ENCODE data around the gene SLC9A9.

SLC9A9 gene

DNA sequence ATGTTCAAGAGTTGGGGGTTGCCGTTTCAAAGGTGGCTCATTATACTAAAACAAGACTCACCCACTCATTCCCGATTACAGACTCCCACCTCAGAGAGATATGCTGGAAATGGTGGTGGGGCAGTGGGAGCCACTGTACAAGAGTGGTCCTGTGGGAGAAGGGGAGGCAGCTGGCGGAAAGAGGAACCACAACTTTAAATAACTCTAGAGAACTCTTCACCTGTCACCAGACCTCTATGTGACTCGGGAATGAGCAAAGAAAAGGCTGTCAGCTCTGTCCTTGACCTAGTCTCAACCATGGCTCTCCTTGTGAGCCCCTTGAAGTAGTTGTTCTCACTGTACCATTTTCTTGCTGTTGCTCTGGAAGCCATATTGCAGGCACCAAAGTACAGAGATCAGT lies 434.9 kb downstream of the SLC9A9 start:
- no peak for DNase-seq (ENCODE audit: low spot score)

DNA sequence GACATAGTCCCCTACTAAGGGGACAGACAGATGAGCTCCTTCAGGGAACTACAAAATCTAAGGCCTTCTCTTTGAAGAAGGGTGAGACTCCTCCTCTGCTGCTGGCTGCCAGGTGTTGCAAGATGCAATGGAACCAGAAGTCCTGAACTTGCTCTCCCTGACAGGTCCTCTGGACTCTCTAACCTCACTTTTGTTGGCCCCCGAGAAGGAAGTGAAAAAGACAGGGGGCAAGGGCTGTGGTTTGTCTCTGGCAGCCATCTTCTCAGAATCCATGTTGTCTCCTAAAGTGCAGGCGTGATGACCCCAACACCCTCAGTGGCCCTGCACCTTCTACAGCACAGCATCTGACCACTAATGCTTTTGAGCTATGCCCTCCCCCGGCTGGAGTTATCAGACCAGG lies 436.2 kb downstream of the SLC9A9 start:
- DNase-seq (ENCODE audit: low spot score) = no peak

DNA sequence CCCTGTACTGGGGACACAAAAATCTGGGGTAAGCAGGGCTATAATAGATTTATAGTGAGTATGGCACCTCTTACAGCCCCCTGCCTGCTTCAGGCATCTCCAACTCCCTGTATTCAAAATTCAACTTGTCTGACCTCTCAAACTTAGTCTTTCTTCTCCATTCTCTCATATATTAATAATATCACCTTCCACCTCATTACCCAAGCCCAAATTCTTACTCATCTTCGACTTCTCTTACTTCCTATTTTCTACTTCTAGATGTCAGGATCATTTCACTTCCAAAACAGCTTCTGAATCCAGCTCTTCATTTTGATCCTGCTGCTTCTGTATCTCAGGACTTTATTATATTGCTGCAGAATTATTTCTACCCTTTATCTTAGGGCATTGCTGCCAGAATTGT lies 438.0 kb downstream of the SLC9A9 start:
- no peak for DNase-seq (ENCODE audit: low spot score)

DNA sequence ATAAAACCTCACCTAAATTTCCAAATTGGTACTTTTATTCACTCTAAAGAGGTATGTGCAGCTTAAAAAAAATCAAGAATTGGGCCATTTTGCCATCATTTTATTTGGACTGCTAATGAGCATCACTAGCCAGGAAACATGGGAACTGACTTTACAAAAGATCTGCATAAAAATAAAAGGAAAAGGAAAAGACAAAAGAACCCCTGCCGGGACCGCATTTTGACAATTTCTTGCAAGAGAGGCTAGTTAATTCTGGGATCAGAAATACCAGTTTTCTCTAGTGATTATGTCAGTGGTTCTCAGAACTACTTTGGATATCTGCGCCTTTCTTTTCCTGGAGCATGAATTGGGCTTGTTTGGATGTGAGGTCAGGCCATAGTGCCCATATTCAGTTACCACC lies 439.5 kb downstream of the SLC9A9 start:
- no peak for DNase-seq (ENCODE audit: low spot score)

DNA sequence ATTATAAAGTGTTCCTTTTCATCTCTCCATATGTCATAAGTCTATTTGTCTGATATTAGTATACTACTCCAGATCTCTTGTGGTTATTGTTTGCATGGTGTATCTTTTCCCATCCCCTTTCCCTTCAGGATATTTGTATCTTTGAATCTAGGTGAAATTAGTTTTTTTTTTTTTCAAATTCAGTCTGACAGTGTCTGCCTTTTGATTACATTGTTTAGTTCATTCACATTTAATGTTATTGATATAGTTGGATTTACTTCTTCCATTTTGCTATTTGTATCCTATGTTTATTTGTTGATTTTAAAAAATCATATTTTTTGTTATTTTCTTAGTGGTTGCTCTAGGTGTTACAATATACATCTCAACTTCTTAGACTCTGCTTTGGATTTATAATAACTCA lies 445.7 kb downstream of the SLC9A9 start:
- DNase-seq (ENCODE audit: low spot score) = no peak

DNA sequence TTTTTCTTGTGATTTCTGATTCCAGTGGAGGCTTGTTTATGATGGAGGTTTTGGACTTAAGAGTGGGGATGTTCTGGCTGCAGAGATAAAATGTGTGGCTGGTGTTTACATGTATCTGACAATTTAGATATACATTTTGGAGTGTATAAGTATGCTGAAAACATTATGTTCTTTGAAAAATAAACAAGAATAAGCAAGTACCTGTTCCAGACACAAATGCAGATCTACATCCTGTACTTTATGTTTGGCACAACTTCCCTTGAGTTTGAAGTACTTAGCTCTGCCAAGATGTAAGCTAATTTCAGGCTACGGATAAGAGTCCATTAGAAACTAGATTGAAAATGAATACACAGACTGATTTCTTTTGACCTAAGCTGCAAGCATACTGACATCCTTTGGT lies 451.5 kb downstream of the SLC9A9 start:
- DNase-seq (ENCODE audit: low spot score) = no peak

DNA sequence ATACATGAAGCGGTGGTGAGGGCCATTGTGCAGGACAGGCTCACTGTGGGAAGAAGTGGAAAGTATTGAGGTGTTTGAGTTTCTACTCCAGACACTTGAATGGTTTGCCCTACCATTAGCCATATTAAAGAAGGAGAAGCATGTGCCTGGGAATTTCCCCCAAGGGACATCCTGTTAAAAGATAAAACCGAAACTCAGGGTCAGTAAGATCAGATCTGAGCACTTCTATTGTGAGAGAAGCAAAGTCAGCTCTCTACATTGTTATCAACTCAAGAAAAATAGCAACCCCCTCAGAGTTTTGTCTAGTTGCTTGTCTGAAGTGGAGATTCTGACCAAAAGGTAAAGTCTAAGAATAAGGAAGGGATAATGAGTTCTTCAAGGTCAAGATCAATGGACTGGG lies 458.9 kb downstream of the SLC9A9 start:
- DNase-seq (ENCODE audit: low spot score) = no peak

DNA sequence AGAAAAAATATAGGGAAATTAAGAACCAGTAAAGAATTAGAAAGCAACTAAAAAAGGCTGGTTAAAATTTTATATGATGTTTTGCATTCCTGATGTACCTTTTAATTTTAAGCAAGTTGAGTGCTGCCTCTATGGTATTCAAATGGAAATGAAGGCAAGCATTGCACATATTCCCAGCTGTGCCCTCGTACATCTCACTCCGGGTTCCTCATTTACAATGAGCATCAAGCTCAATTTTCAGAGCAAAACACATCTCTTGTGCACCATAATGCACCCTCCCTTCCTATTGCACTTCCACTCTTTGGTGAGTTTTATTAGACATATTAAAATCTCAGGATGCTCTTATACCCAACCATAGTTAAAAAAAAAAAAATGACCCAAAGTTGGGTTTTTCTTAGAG lies 460.8 kb downstream of the SLC9A9 start:
- DNase-seq (ENCODE audit: low spot score) = no peak

DNA sequence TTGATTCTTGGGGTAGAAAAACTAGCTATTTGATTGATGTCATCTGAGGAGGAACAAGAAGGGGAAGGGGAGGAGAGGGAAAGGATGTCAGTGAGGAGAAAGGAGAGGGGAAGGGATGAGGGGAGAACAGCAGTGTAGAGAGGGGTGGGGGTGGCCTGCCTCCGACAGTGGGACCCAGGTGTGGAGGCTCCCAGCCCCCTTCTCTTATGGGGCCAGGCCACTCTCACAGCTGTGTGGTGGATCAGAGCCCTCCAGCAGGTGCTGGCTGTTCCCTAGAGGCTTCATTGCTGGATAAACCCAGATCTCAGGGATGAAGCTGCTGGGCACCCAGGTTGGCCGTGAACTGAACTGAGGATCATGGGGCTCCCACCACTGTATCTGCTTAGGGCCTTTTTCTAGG lies 464.2 kb downstream of the SLC9A9 start:
- DNase-seq (ENCODE audit: low spot score) = no peak

DNA sequence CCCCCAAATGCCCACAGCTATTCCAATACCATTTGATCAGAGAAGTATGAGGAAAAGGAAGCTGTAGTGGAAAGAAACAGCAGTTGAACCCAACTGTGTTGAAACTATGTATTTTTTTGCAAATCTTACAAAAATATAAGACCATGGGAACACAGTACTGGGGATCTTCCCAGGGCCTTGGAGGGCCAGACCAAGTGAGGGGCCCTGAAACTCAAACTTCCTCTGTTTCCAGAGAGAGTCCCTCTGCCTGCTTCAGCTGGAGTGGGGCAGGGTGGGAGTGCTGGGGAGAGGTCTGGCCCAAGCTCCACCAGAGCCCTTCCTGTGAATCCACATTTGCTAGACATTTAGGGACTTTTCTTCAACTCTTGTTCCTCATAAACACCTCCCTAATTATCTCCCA lies 464.8 kb downstream of the SLC9A9 start:
- no peak for DNase-seq (ENCODE audit: low spot score)

DNA sequence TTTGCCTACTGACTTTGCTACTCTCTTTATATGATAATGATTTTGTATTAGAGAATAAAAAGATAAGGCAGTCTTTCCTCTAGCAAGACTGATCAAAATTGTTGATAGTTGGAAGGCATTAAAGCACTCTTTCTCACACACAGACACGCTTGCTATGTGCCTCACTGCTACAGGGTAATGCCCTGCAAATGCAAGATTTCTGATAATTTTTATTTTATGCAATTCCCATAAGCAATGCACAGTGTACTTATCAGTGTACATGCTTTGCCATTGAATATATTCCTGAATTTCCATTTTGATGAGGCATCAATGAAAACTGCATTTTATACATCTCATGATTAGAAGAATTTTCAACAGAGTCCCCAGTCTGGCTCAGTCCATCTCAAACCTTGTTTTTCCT lies 465.5 kb downstream of the SLC9A9 start:
- DNase-seq (ENCODE audit: low spot score) = no peak

DNA sequence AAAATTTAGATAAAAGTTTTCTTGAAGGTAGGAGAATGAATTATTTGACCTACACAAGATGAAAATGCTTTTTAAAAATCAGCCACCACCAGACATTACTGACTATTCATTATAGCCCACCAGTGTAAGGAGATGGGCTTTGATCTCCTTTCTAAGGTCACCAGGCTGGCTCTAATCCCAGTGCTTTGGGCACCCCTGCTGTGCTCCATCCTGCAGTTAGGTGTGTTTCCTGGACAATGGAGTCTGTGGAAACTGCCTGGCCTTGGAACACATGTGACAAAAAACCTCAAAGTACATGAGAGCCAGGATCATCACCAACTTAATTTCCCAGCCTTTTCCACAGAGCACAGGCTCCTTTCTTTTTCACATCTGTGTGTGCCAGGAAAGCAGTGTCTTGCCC lies 467.8 kb downstream of the SLC9A9 start:
- DNase-seq (ENCODE audit: low spot score) = no peak

DNA sequence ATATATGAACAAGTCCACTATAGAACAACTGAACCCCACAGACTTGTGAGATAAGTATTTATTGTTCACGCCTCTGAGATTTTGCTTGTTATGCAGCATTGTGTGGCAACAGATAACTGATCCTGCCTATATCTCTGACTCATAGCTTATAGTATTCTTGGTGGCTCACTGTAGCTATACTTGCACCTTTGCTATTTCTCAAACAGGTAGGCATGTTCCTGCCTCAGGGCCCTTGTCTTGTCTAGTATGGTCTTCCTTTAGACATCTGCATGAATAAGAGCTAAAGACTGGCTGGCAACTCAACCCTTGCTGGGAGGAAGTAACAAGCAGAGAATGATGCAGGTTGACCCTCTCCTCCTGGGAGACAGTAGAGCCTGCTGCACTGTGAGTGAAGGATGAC lies 472.6 kb downstream of the SLC9A9 start:
- no peak for DNase-seq (ENCODE audit: low spot score)

DNA sequence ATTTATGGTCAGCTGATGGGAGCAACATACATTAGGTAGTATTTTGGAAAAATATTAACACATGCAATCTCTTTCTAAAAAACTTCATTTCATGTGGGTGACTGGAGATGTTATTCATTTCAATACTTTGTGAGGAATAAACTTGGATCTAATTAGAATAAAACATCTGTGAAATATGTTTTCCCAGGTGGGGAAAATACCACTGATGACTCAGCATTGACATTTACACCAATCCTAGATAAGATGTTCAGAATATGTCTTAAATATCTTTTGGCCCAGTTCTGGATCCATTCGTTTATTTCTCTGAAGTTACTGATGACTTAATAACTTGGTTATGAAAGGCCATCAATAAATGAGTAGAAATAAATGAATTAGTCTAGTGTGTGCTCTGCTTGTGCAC lies 481.1 kb downstream of the SLC9A9 start:
- DNase-seq (ENCODE audit: low spot score) = no peak

DNA sequence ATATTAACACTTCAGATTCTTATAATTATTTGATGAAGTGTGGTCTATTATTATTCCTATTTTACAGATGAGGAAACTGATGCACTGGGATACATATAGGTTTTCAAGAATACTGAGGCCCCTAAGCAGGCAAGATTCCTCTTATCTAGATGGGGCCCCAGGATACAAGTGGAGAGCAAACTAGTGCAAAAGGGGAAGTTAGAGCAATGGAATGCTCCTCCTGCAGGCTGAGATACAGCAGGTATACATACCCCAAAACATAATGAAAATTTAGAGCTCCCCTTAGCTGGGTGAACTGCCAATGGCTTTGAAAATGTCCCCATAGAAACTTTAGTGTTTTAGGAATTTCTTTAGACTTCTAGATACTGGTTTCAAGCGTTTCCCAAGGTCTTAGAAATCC lies 481.6 kb downstream of the SLC9A9 start:
- no peak for DNase-seq (ENCODE audit: low spot score)

DNA sequence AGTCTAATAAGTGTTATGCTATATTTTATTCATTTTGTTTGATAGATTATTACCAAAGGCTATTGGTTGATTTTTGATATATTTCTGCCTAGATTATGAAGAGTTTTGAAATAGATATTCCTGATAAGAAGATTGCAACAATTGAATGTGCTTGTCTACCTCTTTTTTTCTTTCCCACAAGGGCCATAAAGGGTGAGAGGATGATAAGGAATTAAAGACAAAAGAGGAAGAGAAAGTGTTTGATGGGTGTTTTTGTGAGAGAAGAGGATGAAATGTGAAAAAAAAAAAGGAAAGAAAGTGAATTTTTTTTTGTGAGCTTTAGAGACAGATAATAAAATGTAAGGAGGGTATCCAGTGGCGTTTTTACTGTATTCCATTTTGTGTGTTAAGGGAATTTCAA lies 484.3 kb downstream of the SLC9A9 start:
- DNase-seq (ENCODE audit: low spot score) = no peak

DNA sequence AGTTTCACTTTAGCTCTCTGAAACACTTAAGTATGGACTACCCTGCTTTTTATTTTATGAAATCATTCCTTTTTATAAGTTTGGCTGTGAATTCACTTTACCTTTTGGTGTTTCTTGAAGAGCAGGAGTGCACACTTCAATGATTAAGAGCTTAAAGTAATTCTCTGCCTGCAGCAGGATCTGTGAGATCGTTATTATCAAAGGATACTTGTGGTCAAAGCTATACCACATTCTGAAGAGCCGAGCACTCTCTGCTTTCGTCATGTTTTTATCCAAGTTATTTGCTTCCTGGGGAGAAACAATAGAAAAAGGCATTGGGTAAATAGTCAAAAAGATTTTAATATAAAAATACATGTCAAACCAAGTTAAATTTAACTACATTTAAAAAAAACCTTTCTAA lies 485.0 kb downstream of the SLC9A9 start:
- no peak for DNase-seq (ENCODE audit: low spot score)

DNA sequence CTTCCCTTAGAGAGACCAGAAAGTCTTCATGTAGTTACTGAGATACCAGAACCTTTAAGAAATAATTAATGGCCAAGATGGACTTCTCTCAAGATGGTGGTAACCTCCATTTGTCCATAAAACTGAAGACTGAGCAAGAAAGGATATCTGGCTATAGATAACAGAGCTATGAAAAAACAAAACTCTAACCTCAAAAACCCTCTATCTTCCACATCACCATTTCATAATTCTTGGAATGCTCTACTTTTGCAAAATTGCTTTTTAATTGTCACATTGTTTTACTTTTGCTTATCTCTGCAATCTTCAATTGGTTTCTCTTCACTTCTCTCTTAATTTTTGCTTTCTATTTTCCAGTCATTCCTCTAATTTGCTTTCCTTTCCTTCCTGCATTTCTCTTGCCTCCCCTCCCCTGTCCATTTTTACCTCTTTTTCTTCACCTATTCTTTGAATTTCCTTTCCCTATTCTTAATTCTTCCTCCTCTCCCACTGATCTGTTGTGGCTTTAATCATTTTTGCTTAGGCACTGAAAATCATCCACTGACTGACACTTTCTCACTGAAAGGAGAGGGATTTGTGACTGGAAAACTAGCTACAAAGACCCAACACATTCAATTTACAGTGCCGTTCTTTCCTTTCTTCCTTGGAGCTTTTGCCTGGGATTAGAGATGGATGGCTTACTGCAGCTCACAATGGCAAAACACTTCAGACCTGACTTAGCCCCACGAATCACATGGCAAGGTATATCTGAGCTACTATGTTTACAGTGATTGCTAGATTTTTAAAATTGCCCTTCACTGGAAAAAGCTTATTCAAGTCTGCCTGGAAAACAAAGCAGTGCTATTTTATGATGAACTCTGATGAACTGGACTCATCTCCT lies 485.9 kb downstream of the SLC9A9 start:
- no peak for DNase-seq (ENCODE audit: low spot score)

DNA sequence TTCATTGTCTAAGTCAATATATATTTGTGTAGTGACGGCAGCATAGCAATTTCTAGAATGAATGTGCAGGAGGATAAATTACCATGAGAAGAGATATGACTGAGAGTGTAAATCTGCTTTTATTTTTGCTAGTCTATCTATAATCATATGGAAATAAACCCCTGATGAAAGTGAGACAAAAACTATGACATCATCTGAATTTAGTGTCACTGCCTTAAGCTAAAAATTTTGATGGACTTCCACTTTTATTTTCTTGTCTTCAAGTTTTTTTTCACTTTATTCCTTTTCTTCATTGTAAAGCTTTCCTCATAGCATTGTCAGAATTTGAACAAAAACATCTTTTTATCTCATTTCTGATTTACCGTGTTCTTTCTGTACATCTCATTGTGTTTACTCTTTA lies 486.7 kb downstream of the SLC9A9 start:
- no peak for DNase-seq (ENCODE audit: low spot score)

DNA sequence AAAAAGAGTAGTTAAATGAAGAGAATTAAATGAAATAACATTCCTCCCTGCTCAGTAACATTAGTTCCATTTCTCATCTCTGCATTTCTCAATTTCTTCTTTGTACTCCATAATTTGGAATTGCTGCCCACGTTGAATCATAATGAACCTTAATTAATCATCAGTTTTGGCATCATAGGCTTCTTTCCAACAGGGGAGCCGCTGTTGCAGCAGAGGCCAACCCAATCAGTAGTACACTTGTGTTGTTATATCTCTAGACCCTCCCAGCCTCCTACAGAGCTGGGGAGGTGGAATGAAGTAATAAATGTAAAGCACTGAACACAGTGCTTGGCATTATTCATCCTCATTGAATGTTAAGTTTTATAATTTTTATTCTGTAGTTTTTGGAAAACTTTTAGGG lies 488.0 kb downstream of the SLC9A9 start:
- no peak for DNase-seq (ENCODE audit: low spot score)

DNA sequence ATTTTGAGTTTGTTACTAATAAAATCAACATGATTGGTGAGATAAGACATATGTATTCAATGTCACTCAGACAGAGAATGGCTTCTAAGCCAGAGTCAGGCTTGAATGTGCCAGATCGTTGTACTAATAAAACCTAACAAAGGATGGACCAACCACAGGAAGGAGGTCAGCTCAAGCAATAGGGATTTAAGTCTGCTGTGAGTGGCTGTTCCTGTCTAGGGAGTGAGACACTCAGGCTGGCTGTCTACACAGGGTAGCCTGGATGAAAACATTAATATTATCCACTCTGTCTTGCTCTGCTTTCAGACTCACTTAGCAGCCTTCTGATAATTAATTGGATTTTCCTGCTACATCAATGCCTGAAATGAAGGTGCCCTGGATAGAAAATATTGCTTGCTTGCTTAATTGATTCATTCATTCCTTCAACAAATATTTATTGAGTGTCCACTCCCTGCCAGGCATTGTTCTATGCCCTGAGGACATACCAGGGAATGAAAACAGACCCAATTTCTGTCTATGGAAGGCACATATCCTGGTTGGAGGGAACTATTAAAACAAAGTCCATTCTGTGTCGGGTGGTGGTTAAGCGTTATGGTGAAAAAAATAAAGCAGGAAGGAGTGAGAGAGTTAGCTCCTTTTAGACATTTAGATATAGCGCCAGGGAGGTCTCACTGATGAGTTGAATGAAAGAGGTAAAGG lies 489.3 kb downstream of the SLC9A9 start:
- no peak for DNase-seq (ENCODE audit: low spot score)

DNA sequence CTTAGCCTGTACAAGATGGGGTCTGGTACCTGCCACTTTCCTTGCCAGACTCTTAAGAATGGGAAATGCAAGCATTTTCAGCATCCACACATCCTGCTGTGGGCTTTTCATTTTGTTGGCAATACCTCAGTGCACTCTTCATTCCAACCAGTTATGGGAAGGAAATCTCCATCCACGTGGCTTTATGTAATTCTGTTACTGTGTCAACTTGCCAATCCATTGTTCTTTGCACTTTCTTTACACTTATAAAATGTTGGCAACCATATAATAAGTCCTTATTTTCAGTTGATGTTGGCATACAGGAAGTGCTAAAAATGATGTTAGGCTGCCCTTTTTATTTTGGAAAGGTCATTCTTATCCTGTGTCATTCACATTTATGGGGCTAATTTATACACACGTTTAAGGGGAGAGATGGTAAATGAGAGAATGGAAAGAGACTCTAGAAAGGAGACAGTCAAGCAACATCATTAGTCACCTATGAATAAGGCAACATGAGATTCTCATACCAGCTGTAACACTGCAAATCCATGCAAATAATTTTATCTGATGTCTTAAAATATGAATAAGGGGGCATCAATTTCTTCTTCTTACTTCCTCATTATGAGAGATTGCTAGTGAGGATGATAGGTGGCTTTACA lies 490.0 kb downstream of the SLC9A9 start:
- DNase-seq (ENCODE audit: low spot score) = no peak

DNA sequence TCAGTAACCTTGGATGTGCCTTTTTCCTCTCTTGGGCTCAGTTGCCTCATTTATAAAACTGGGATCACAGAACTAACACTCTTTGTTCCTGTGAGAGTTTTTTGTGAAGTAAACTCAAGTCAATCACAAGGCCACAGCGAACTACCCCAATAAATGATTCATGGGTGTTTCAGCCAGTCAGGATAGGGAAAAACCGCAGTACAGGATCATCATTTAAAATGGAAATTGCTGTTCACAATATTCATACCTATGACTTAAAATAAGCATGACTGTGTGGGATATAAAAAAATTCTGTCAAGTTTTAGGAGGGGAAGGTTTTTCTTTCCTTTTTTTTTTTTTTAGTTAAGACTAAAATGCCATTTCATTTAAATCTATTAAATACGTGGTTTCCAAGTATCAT lies 490.6 kb downstream of the SLC9A9 start:
- DNase-seq (ENCODE audit: low spot score) = no peak

Data from HuH-7 (cell line).